Endothelial cell of umbilical vein (primary cell): ENCODE results near the gene ANGPTL1. TPM values are rescaled to one million over a fixed set of nuclear protein-coding genes. Genes with fewer than 3 reads are reported as not detected.

Experiments
- BruUV-seq: library from RNA; stranded (reverse); fragments of 400-500 nt; replicated peaks from 2 replicates; lab custom pipeline; 2021; lab: Mats Ljungman, UMichigan
- CTCF ChIA-PET: fragments of 300-600, 350-600 bp; sonication (Branson Sonifier 250); formaldehyde crosslinking; loops from one replicate; lab custom pipeline; 2021; ENCODE audit warnings: antibody characterized with exemption, inconsistent platforms; lab: Charles Lee
- POLR2A ChIA-PET: fragments of 300-600, 350-600 bp; sonication (Branson Sonifier 250); formaldehyde crosslinking; loops from one replicate; lab custom pipeline; 2021; ENCODE audit warnings: antibody characterized with exemption, inconsistent platforms; lab: Charles Lee
- DNase-seq: peaks from one replicate; pipeline ENCODE4 v3.0.0-alpha.2; 2011; ENCODE audit warnings: low read depth, low spot score
- FAIRE-seq: peaks from 2 replicates; lab custom pipeline; 2011; peaks lifted over from hg19 to GRCh38; lab: Jason Lieb, UNC
- H2AFZ ChIP-seq: 2 replicates; pipeline ENCODE4 v1.6.0; 2012; ENCODE audit warnings: low read depth, low read length, control low read depth, inconsistent platforms
- H3K27ac ChIP-seq: 2 replicates; pipeline ENCODE4 v1.5.1; 2011; ENCODE audit warnings: low read depth, mild to moderate bottlenecking, control low read depth, low read length, moderate library complexity; ENCODE audit not compliant: insufficient read depth
- H3K27me3 ChIP-seq, 2 experiments: 2 replicates each; pipeline versions ENCODE4 v1.6.0 to v1.6.1; 2011; ENCODE audit warnings: low read length in 2 of 2, mixed read lengths in 1 of 2; ENCODE audit not compliant: control insufficient read depth in 2 of 2, insufficient read depth in 2 of 2
- H3K36me3 ChIP-seq, 2 experiments: 2 replicates in 1 of 2; 3 replicates in 1 of 2; pipeline ENCODE4 v1.5.1; 2011; ENCODE audit warnings: low read length in 2 of 2, mild to moderate bottlenecking in 1 of 2, moderate library complexity in 1 of 2; ENCODE audit not compliant: control insufficient read depth in 2 of 2, insufficient read depth in 2 of 2; ENCODE audit errors: extremely low read depth in 1 of 2
- H3K4me1 ChIP-seq: 3 replicates; pipeline ENCODE4 v1.5.1; 2011; ENCODE audit warnings: mild to moderate bottlenecking, low read length; ENCODE audit not compliant: control insufficient read depth, insufficient read depth; ENCODE audit errors: extremely low read depth
- H3K4me2 ChIP-seq: 2 replicates; pipeline ENCODE4 v1.6.1; 2011; ENCODE audit warnings: low read length, control low read depth, mixed read lengths; ENCODE audit not compliant: insufficient read depth
- H3K4me3 ChIP-seq, 3 experiments: fragments of 200-600 bp in 1 of 3; sonication (generic), shearing (Covaris generic) in 1 of 3; replicated peaks in 1 of 3; 2 replicates each; pipeline ENCODE4 v1.5.1; 2011 to 2016; ENCODE audit warnings: control low read depth in 3 of 3, low read length in 3 of 3, mild to moderate bottlenecking in 2 of 3, inconsistent platforms in 1 of 3, low read depth in 1 of 3, moderate library complexity in 1 of 3; ENCODE audit not compliant: insufficient read depth in 1 of 3
- H3K79me2 ChIP-seq: 2 replicates; pipeline ENCODE4 v1.6.0; 2012; ENCODE audit warnings: low read length, inconsistent platforms; ENCODE audit not compliant: control insufficient read depth, insufficient read depth
- H3K9ac ChIP-seq: replicated peaks from 2 replicates; pipeline ENCODE3; 2011; ENCODE audit warnings: low read length, control low read depth; ENCODE audit not compliant: insufficient read depth; ENCODE audit errors: extremely low read depth
- H3K9me1 ChIP-seq: replicated peaks from 3 replicates; pipeline ENCODE4 v1.6.0; 2011; ENCODE audit warnings: mild to moderate bottlenecking, low read length; ENCODE audit not compliant: control insufficient read depth, insufficient read depth; ENCODE audit errors: extremely low read depth
- H3K9me3 ChIP-seq: replicated peaks from 2 replicates; pipeline ENCODE4 v1.5.1; 2012; ENCODE audit warnings: low read length, inconsistent platforms; ENCODE audit not compliant: control insufficient read depth, insufficient read depth
- H4K20me1 ChIP-seq: replicated peaks from 2 replicates; pipeline ENCODE3; 2011; ENCODE audit warnings: mild to moderate bottlenecking, low read length; ENCODE audit not compliant: control insufficient read depth, insufficient read depth; ENCODE audit errors: extremely low read depth
- EZH2 ChIP-seq: IDR thresholded peaks from 2 replicates; pipeline ENCODE4 v1.6.1; 2012; ENCODE audit warnings: borderline replicate concordance, low read depth, mild to moderate bottlenecking, moderate library complexity, low read length, inconsistent platforms; ENCODE audit not compliant: severe bottlenecking
- FOS ChIP-seq: IDR thresholded peaks from 2 replicates; pipeline ENCODE4 v1.6.1; 2011; ENCODE audit warnings: mild to moderate bottlenecking, low read length, moderate library complexity, borderline replicate concordance; ENCODE audit not compliant: insufficient read depth
- GATA2 ChIP-seq: IDR thresholded peaks from 2 replicates; pipeline ENCODE4 v1.7.0; 2011; ENCODE audit warnings: low read depth, mild to moderate bottlenecking, moderate library complexity, mixed read lengths, low read length; ENCODE audit not compliant: insufficient read length, insufficient read depth
- JUN ChIP-seq: IDR thresholded peaks from 2 replicates; pipeline ENCODE4 v1.6.1; 2011; ENCODE audit warnings: borderline replicate concordance, low read depth; ENCODE audit not compliant: insufficient read length, insufficient read depth
- POLR2A ChIP-seq: IDR thresholded peaks from 2 replicates; pipeline ENCODE4 v1.6.1; 2012; ENCODE audit warnings: low read depth, mild to moderate bottlenecking, control low read depth, low read length
- POLR2AphosphoS5 ChIP-seq: IDR thresholded peaks from 2 replicates; pipeline ENCODE4 v1.6.1; 2012; ENCODE audit warnings: low read depth, mild to moderate bottlenecking, control low read depth, low read length, moderate library complexity; ENCODE audit not compliant: insufficient read depth
- dilution Hi-C: fragments of 300-500 bp; cut with MboI; formaldehyde crosslinking; loops from one replicate; pipeline ENCODE4 v1.15.0; 2019; ENCODE audit warnings: low sequenced_read_pairs; ENCODE audit not compliant: extremely low pct_ligation_motif_present
- intact Hi-C: fragments of 100-400 bp; cut with micrococcal nuclease; formaldehyde crosslinking; loops from one replicate; pipeline ENCODE4 v1.10.0; 2022
- polyA plus RNA-seq, 4 experiments: library from polyadenylated mRNA; depleted of rRNA in 3 of 4; stranded (reverse) in 3 of 4; unstranded in 1 of 4; fragments of >200 nt; gene quantifications; 2 replicates each; pipeline versions ENCODE4 v1.2.1 to v1.2.3, GENCODE V29; 2011 to 2012; ENCODE audit warnings: missing spikeins in 1 of 4
- total RNA-seq: library from RNA; stranded (reverse); gene quantifications from 2 replicates; pipeline ENCODE4 v1.2.3, GENCODE V29; 2021
- TF ChIP-seq, protein P1 (sequence below), 2 donors: IDR thresholded peaks; 1 replicate in 1 of 2; 2 replicates in 1 of 2; pipeline ENCODE4 v1.5.1; 2011; ENCODE audit warnings: low read length in 2 of 2, mild to moderate bottlenecking in 2 of 2, moderate library complexity in 2 of 2, control low read depth in 1 of 2, inconsistent platforms in 1 of 2, low read depth in 1 of 2; ENCODE audit not compliant: insufficient read depth in 1 of 2; ENCODE audit errors: extremely low read depth in 1 of 2

The ANGPTL1 gene
- total and polyA plus RNA-seq, 2 donors (not counting 3 experiments of a cell fraction or from before 2014, with no cell fraction given), result 0.15 TPM; not detected in 1

DNA sequence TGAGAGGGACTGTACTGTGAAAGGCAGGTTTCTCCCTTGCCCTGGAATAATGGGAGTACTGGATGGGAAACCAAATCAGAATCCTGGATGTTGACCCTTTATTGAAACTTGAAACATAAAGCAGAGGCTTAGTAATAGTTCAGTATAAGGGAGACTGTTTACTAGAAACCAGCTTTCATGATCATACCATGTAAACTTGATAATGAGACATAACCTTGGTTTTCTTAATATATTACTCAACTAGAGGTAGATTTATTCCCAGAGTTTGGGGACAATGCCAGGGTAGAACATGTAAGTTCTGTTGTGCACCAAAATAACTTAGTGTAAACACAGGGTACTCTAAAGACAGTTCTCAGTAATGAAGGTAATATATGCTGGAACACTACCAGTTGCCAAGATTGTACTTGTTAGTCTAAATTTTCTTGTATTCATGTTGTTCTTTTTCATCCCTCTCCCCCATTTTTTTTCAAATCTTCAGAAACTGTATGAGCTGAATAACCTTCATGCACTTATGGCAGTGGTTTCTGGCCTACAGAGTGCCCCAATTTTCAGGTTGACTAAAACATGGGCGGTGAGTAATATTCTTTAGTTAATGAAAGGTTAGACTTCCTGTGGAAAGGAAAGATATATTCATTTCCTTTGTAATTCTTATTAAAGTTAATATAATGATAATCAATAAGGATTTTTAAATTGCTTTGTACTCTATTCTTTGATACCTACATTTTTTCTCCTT, 49.6 kb downstream of the ANGPTL1 start:
- Histone ChIP-seq H3K4me3 (no peak overlapping the region), H3K4me1 (no peaks in the 10 kb centered on the region), H3K27ac (no peak overlapping the region), H3K36me3 (no peaks in the 10 kb centered on the region), H2AFZ (no peak overlapping the region), H3K79me2 (no peaks in the 10 kb centered on the region), H3K9me3 (no peaks in the 10 kb centered on the region), H3K9ac (no peak overlapping the region), H3K4me2 (no peak overlapping the region), H3K9me1 (no peaks in the 10 kb centered on the region), H4K20me1 (peaks cover 2% of the 10 kb centered on the region), H3K27me3 (no peaks in the 10 kb centered on the region)
- intact Hi-C loops (no loop called here), dilution Hi-C loops (no loop called here)
- ChIA-PET CTCF (no interaction called here), POLR2A (no interaction called here)
- DNase-seq (no peak), FAIRE-seq (no peak)
- no peak for TF ChIP-seq GATA2
- no peak for TF ChIP-seq JUN
- no peak for TF ChIP-seq POLR2AphosphoS5
- TF ChIP-seq EZH2, result no peak
- TF ChIP-seq POLR2A, result no peak
- TF ChIP-seq, protein P1, sequence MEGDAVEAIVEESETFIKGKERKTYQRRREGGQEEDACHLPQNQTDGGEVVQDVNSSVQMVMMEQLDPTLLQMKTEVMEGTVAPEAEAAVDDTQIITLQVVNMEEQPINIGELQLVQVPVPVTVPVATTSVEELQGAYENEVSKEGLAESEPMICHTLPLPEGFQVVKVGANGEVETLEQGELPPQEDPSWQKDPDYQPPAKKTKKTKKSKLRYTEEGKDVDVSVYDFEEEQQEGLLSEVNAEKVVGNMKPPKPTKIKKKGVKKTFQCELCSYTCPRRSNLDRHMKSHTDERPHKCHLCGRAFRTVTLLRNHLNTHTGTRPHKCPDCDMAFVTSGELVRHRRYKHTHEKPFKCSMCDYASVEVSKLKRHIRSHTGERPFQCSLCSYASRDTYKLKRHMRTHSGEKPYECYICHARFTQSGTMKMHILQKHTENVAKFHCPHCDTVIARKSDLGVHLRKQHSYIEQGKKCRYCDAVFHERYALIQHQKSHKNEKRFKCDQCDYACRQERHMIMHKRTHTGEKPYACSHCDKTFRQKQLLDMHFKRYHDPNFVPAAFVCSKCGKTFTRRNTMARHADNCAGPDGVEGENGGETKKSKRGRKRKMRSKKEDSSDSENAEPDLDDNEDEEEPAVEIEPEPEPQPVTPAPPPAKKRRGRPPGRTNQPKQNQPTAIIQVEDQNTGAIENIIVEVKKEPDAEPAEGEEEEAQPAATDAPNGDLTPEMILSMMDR (IDR thresholded peaks at IDR 0.05; ENCODE audit: extremely low read depth in 1 of 2, insufficient read depth in 1 of 2, low read depth in 1 of 2, low read length in 2 of 2), result no peak
- no peak for TF ChIP-seq FOS
- no TSS peak for BruUV-seq
